SU-DHL-6 (cell line): ENCODE results near the gene TRRAP.

Experiments
- CTCF ChIP-seq: fragments of 200-600 bp; sonication (generic); IDR thresholded peaks from one replicate; pipeline ENCODE4 v1.5.1; 2017; ENCODE audit warnings: antibody characterized with exemption, mild to moderate bottlenecking, low read length, moderate library complexity; ENCODE audit not compliant: insufficient read depth, poor library complexity, severe bottlenecking
- EZH2phosphoT487 ChIP-seq: fragments of 200-600 bp; sonication (generic), shearing (Covaris generic); conservative IDR thresholded peaks from 2 replicates; pipeline ENCODE4 v1.6.1; 2018; ENCODE audit warnings: mild to moderate bottlenecking, antibody characterized with exemption, low read length, moderate library complexity, mixed read lengths

DNA sequence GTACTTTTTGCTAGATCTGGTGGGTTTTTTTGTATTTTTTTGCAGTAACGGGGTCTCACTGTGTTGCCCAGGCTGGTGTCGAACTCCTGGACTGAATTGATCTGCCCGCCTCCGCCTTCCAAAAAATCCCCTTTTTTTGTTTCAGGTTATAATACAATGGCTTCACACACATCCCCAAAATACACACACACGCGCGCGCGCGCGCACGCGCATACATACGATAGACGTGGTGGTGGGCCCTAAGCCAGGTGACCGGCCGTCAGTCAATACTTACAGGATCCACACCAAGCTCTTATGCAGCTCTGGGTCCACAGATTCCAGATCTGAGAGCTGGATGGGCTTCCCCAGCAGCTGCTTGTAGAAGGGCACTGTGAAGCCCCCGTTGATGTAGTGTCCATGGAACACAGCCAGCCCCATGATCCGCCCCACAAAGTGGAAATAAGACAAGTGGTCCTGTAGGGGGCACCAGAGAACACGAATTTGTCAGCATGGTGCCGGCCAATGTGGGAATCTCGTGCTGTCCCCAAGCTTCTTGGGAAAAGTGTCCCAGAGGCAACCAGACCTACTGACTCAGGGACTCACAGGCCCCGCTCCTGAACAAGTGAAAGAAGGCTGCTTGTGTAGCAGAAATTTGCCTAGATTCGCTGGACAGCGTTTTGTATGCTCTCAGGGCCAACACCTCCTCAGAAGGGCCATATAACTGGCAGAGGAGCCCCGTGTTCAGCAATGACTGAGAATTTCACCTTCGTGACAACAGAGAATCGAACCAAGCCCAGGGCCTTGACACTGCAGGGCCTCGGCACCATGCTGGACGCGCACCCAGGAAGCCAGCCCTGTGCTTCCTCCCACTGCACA lies 162.0 kb downstream of the TRRAP start:
- TF ChIP-seq CTCF (peak; percentile 88), EZH2phosphoT487 (no peak)
